PFSK-1 (cell line): Measurements from ENCODE around the gene AFF2.

Experiments
- FOXP2 ChIP-seq: optimal IDR thresholded peaks from 2 replicates; pipeline ENCODE3; 2011; ENCODE audit warnings: borderline replicate concordance, control low read depth, inconsistent platforms; ENCODE audit not compliant: insufficient read depth; ENCODE audit errors: extremely low read length, extremely low read depth
- POLR2AphosphoS5 ChIP-seq: IDR thresholded peaks from 2 replicates; pipeline ENCODE4 v1.6.1; 2012; ENCODE audit warnings: low read depth, mild to moderate bottlenecking, control low read depth, low read length, moderate library complexity
- REST ChIP-seq, 2 experiments: IDR thresholded peaks; 2 replicates each; pipeline versions ENCODE4 v1.6.1 to v1.8.0; 2011 to 2012; ENCODE audit warnings: low read depth in 2 of 2, low read length in 2 of 2, control low read depth in 1 of 2, inconsistent platforms in 1 of 2, mild to moderate bottlenecking in 1 of 2, moderate library complexity in 1 of 2; ENCODE audit not compliant: insufficient read depth in 1 of 2
- SIN3A ChIP-seq: IDR thresholded peaks from 2 replicates; pipeline ENCODE4 v1.6.1; 2012; ENCODE audit warnings: mild to moderate bottlenecking, low read length, moderate library complexity, borderline replicate concordance; ENCODE audit not compliant: insufficient read depth
- TAF1 ChIP-seq: IDR thresholded peaks from 2 replicates; pipeline ENCODE4 v1.6.1; 2012; ENCODE audit warnings: low read length, control low read depth, borderline replicate concordance; ENCODE audit not compliant: insufficient read depth

Gene AFF2

GRCh38 chrX:149036086-149036485 lies 535.7 kb downstream of the AFF2 start:
- TF ChIP-seq SIN3A = no peak
- TF ChIP-seq REST (IDR thresholded peaks at IDR 0.05; ENCODE audit: insufficient read depth in 1 of 2, low read depth in 2 of 2, low read length in 2 of 2) = no peak
- TF ChIP-seq TAF1 = no peak
- no peak for TF ChIP-seq POLR2AphosphoS5

- no peak for TF ChIP-seq TAF1
- TF ChIP-seq FOXP2 = no peak
- no peak for TF ChIP-seq POLR2AphosphoS5
- no peak for TF ChIP-seq REST (IDR thresholded peaks at IDR 0.05; ENCODE audit: insufficient read depth in 1 of 2, low read depth in 2 of 2, low read length in 2 of 2)
- TF ChIP-seq SIN3A = no peak
Measured at GRCh38 chrX:149037281-149037870, 537.0 kb downstream of the AFF2 start.

DNA sequence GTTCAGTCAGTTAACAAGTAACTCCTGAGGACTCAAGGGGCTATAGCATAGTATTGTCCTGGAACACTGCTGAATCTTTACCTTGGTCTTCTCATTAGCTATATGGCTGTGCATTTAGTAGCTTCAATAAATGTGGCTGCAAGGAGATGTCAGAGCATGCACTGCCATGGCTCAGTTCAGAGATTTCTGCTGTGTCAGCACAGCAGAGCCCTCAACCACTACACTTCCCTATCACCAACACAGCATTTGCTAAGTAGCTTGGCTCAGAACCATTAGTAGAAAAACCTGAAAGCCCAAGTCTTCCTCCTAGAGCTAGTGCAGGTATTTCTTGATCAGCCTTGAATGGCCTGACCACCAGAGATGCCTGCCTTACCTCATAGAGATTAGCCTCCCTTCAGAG lies 538.6 kb downstream of the AFF2 start:
- no peak for TF ChIP-seq TAF1
- no peak for TF ChIP-seq FOXP2
- TF ChIP-seq REST (IDR thresholded peaks at IDR 0.05; ENCODE audit: insufficient read depth in 1 of 2, low read depth in 2 of 2, low read length in 2 of 2) = no peak
- no peak for TF ChIP-seq SIN3A
- TF ChIP-seq POLR2AphosphoS5 = no peak

- TF ChIP-seq TAF1 (no peak), SIN3A (no peak), FOXP2 (no peak), POLR2AphosphoS5 (no peak)
Measured at GRCh38 chrX:149040873-149041535, 540.6 kb downstream of the AFF2 start.

DNA sequence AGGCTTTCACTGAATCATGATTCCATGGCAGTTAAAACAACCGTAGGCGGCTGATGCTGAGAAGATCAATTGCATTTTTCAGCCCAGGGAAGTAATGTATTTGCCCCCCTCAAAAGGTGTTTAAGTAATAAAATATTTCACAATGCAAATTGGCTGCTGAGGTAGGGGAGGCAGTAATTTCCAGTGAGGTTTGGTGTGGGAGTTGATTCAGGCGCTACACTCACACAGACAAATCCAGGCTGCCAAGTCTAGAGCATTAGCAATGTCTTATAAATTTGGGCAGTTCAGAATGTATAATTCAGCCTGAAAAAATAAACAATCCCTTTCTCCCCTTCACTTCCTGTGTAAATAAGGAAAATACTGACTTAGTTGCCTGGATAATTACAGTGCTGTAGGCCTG lies 543.0 kb downstream of the AFF2 start:
- TF ChIP-seq POLR2AphosphoS5 (no peak), SIN3A (no peak), TAF1 (no peak), FOXP2 (no peak), REST (IDR thresholded peaks at IDR 0.05; ENCODE audit: insufficient read depth in 1 of 2, low read depth in 2 of 2, low read length in 2 of 2) (no peak)
